NB4 (cell line): ENCODE data around the gene RSKR.

Source experiments
- DNase-seq: peaks from one replicate; pipeline ENCODE4 v3.0.0; 2010; ENCODE audit warnings: low read depth
- H3K4me3 ChIP-seq: one replicate; pipeline ENCODE4 v1.5.1; 2011; ENCODE audit warnings: mild to moderate bottlenecking, low read depth, low read length, moderate library complexity
- MYC ChIP-seq: IDR thresholded peaks from 2 replicates; pipeline ENCODE4 v1.6.1; 2011; ENCODE audit warnings: low read depth, low read length
- POLR2A ChIP-seq: IDR thresholded peaks from 2 replicates; pipeline ENCODE4 v1.6.1; 2011; ENCODE audit warnings: mild to moderate bottlenecking; ENCODE audit not compliant: insufficient read length; ENCODE audit errors: extremely low read depth
- TF ChIP-seq, protein P1 (sequence below): IDR thresholded peaks from 2 replicates; pipeline ENCODE4 v1.6.1; 2011; ENCODE audit warnings: low read depth, low read length
- TF ChIP-seq, protein P2 (sequence below): IDR thresholded peaks from one replicate; pipeline ENCODE4 v1.5.1; 2012; ENCODE audit warnings: low read depth, low read length

RSKR gene

DNA sequence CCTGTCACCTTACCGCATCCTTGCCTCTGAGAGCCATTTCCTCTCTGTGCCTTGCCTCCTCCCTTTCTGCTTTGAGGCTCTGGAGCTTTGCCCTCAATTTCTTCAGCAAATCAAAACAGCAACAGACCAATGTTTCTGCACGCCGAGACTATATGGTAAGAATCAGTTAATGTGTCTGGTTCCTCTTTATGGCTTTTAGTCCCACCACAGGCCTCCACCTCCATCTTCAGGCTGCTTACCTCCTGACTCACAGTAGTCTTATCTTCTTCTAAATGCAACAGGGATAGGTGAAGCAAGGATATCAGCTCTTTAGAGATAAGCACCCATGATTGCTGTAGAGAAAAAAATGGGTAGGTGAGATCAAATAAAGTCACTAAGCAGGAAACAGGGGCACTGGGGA, 28.1 kb downstream of the RSKR start:
- no peak overlapping the region for H3K4me3 ChIP-seq
- TF ChIP-seq, protein P1, sequence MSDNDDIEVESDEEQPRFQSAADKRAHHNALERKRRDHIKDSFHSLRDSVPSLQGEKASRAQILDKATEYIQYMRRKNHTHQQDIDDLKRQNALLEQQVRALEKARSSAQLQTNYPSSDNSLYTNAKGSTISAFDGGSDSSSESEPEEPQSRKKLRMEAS, result no peak
- no peak for TF ChIP-seq POLR2A
- TF ChIP-seq MYC, result no peak
- TF ChIP-seq, protein P2, sequence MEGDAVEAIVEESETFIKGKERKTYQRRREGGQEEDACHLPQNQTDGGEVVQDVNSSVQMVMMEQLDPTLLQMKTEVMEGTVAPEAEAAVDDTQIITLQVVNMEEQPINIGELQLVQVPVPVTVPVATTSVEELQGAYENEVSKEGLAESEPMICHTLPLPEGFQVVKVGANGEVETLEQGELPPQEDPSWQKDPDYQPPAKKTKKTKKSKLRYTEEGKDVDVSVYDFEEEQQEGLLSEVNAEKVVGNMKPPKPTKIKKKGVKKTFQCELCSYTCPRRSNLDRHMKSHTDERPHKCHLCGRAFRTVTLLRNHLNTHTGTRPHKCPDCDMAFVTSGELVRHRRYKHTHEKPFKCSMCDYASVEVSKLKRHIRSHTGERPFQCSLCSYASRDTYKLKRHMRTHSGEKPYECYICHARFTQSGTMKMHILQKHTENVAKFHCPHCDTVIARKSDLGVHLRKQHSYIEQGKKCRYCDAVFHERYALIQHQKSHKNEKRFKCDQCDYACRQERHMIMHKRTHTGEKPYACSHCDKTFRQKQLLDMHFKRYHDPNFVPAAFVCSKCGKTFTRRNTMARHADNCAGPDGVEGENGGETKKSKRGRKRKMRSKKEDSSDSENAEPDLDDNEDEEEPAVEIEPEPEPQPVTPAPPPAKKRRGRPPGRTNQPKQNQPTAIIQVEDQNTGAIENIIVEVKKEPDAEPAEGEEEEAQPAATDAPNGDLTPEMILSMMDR, result no peak
- no peak for DNase-seq

DNA sequence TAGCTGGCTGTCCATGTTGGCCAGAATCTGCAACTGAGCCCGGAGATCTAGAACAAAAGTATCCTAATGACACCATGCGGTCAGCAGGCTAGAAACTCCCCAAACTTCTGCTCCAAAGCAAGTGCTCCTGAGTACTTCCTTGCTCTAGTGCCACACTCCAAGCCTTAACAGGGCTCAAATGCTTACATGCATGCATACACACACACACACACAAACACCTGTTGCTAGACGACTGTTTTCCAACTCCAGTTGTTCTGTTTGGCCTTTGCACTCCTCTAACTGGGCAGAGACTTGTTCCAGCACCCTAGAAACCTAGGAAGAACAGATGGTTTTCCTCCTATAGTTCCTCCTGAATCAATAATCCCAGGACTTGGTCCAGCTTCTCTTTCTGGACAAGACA, 29.6 kb downstream of the RSKR start:
- TF ChIP-seq MYC, result no peak
- TF ChIP-seq, protein P1, result no peak
- TF ChIP-seq POLR2A, result no peak
- TF ChIP-seq, protein P2, result no peak
- no peak overlapping the region for H3K4me3 ChIP-seq
- no peak for DNase-seq

DNA sequence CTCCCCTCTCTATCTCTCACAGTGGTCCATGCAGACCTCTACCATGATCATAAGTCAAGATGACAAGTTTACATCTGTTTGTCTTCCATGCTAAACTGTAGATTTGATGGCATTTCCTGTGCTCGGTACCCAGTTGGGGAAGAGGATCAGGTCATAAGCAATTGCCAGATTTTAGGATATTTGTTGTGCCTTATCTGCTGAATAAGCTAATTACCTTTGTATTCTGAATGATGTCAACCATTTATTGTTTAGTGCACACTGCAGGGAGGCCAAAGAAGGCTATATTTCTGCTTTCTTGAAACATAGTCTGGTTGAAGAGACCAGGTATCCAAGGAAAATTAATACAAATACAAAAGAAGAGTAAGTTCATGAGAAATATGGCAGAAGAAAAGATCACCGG, 31.5 kb downstream of the RSKR start:
- H3K4me3 ChIP-seq, result no peak overlapping the region
- DNase-seq, result no peak
- TF ChIP-seq POLR2A (no peak), MYC (no peak)
- TF ChIP-seq, protein P1, result no peak
- TF ChIP-seq, protein P2, result no peak

DNA sequence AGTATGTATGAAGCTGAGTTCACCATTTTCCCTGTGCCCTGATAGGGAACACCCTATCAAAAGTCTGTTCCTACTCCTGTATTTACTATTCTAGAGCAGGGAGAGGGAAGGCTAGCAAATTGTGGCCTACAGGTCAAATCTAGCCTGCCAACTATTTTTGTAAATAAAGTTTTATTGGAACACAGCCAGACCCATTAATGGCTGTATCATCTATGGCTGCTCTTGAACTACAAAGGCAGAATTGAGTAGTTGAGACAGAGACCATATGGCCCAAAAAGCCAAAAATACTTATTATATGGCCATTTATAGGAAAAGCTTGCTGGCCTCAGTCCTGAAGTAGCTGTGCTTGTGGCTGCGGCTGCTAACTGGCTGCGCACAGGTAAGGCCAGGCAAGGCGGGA, 33.0 kb downstream of the RSKR start:
- H3K4me3 ChIP-seq, result no peak overlapping the region
- TF ChIP-seq MYC, result no peak
- TF ChIP-seq POLR2A, result no peak
- TF ChIP-seq, protein P2, result no peak
- DNase-seq, result no peak

DNA sequence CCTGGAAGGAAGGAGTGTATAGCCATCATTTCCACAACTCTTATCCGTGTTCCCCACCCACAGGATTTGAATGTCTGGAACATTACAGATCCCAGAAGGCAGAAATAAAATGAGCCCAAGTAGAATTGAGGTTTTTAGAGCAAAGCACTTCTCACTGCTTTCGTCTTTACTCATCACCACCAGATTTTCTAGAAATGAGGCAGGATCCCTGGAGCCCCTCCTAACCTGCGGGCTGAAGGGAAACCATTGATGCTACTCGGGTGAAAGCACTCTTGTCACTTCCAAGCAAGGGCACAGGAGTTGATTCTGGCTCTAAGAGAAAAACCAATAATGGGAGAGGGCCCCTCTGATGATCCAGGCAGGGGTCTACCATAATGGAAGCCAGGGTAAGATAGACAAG, 34.5 kb downstream of the RSKR start:
- no peak for TF ChIP-seq MYC
- TF ChIP-seq, protein P1, result no peak
- TF ChIP-seq, protein P2, result no peak
- no peak for TF ChIP-seq POLR2A
- H3K4me3 ChIP-seq, result no peak overlapping the region
- DNase-seq, result no peak
